Lower leg skin (tissue), 3 donors: ENCODE measurements around the gene APBA2.

ENCODE experiments used
- CTCF ChIP-seq, 3 donors: fragments of 450-650 bp; IDR thresholded peaks; one replicate each; pipeline ENCODE4 v1.5.1; 2016; ENCODE audit warnings: antibody characterized with exemption in 3 of 3, mild to moderate bottlenecking in 3 of 3, moderate library complexity in 2 of 3
- POLR2A ChIP-seq, 2 donors: fragments of 450-650 bp; IDR thresholded peaks; one replicate each; pipeline ENCODE4 v1.6.1; 2016 to 2017; ENCODE audit warnings: antibody characterized with exemption in 2 of 2, mild to moderate bottlenecking in 1 of 2, moderate library complexity in 1 of 2

GRCh38 chr15:28967066-28967465 is 81.3 kb downstream of the APBA2 start:
- TF ChIP-seq POLR2A (IDR thresholded peaks at IDR 0.05): no peak
- no peak for TF ChIP-seq CTCF (IDR thresholded peaks at IDR 0.05)
